Lower leg skin (tissue), 4 donors: Measurements from ENCODE around the gene GGA2. TPM values are rescaled to one million over a fixed set of nuclear protein-coding genes. Genes with fewer than 3 reads are reported as not detected.
A peak's percentile ranks its signal among the peaks of the same experiment; 100 is the strongest.

Experiments
- DNase-seq, 2 donors: peaks; one replicate each; pipeline ENCODE4 v3.0.0-alpha.2; 2019; ENCODE audit warnings: low spot score in 2 of 2
- H3K4me3 ChIP-seq: fragments of 200-600 bp; sonication (generic); 2 replicates; pipeline ENCODE4 v1.5.1; 2017; ENCODE audit warnings: mild to moderate bottlenecking, low read depth; ENCODE audit not compliant: poor library complexity, severe bottlenecking
- POLR2A ChIP-seq, 2 donors: fragments of 450-650 bp; IDR thresholded peaks; one replicate each; pipeline ENCODE4 v1.6.1; 2016 to 2017; ENCODE audit warnings: antibody characterized with exemption in 2 of 2, mild to moderate bottlenecking in 1 of 2, moderate library complexity in 1 of 2
- WGBS, 2 donors: methylation state at CpG; one replicate each; pipeline ENCODE4 v1.1.5; 2018; 5-methylcytosine and 5-hydroxymethylcytosine counted together
- intact Hi-C: fragments of 100-400 bp; cut with DNase I; formaldehyde crosslinking; loops from one replicate; pipeline ENCODE4 v1.15.0; 2023; ENCODE audit warnings: low total_unique reads
- total RNA-seq, 4 donors: library from RNA; depleted of rRNA; stranded (reverse); fragments of >200 nt; gene quantifications; one replicate each; pipeline ENCODE4 v1.1.0, GENCODE V29; 2016
- TF ChIP-seq, protein P1 (sequence below), 3 donors: fragments of 450-650 bp; IDR thresholded peaks; one replicate each; pipeline ENCODE4 v1.5.1; 2016; ENCODE audit warnings: antibody characterized with exemption in 3 of 3, mild to moderate bottlenecking in 3 of 3, moderate library complexity in 2 of 3

Gene GGA2
- total RNA-seq, 4 donors from 2014 or later = 40.7 to 80.4 (median 61.4) TPM

DNA sequence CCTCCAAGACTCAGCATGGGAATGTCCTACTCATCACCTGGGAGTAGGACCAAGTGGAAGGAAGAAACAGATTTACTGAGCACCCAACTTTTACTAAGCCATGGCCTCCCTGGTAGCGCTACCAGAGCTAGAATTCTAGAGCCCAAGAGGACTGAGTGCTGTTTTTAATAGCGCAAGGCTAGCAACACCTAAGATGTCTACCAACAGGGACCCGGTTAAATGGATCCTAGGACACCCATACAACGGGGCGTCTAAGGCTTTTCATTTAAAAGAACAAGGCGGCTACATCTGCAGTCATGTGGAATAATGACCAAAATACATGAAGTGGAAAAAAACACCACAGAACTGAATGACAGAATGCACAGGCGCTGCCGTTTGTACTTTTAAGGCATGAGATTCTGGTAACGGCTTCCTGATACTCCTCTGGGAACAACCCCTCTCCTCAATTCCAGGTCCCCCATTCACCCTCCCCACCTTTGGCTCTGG is 5.1 kb downstream of the GGA2 start:
- 93 to 94% methylated on average over 9 of the region's 9 CpGs for WGBS, 2 donors
- intact Hi-C loops = no loop called here
- no peak for TF ChIP-seq POLR2A (IDR thresholded peaks at IDR 0.05)
- TF ChIP-seq, protein P1, sequence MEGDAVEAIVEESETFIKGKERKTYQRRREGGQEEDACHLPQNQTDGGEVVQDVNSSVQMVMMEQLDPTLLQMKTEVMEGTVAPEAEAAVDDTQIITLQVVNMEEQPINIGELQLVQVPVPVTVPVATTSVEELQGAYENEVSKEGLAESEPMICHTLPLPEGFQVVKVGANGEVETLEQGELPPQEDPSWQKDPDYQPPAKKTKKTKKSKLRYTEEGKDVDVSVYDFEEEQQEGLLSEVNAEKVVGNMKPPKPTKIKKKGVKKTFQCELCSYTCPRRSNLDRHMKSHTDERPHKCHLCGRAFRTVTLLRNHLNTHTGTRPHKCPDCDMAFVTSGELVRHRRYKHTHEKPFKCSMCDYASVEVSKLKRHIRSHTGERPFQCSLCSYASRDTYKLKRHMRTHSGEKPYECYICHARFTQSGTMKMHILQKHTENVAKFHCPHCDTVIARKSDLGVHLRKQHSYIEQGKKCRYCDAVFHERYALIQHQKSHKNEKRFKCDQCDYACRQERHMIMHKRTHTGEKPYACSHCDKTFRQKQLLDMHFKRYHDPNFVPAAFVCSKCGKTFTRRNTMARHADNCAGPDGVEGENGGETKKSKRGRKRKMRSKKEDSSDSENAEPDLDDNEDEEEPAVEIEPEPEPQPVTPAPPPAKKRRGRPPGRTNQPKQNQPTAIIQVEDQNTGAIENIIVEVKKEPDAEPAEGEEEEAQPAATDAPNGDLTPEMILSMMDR (IDR thresholded peaks at IDR 0.05) = no peak
- no peak for DNase-seq
- no peak overlapping the region for H3K4me3 ChIP-seq

DNA sequence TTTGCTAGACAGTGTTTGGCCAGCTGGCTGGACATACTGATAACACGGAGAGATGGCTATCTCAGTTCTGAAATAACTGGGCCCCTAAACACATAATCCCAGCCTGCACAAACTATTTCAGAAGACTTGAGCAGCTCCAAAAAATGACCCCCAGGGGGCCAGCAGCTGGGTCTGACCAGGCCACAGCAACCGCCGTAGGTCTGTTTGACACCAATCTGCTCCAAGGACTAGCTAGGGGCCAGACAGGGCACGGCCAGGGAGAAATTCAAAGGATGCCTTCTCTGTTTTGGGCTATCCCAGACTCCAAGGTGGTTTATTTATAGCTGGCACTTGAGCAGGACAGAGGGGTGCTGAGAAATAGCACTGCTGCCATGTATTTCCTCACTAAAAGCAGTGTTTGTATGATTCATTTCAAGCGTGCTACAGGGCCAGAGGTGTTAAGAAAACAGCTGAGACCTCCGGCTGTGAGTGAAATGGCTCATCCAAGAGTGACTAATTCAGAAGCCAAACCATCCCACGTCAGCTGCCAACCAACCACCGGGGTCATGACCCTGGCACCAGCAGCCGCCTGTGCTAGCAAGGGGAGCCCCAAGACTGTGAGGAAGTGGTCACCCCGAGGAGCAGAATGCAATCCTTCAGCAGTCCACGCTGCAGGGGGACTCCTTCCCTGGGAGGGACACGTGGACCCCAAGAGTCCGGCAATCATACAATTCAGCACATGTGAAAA is 5.7 kb downstream of the GGA2 start:
- DNase-seq = peak; percentile 65 to 91
- TF ChIP-seq POLR2A (IDR thresholded peaks at IDR 0.05) = no peak
- TF ChIP-seq, protein P1 (IDR thresholded peaks at IDR 0.05) = no peak
- intact Hi-C loops = no loop called here
- H3K4me3 ChIP-seq = no peak overlapping the region
- 32 to 48% methylated on average over 10 to 12 of the region's 13 CpGs for whole genome bisulfite sequencing, 2 donors

GRCh38 chr16:23504076-23504452 is 6.2 kb downstream of the GGA2 start:
- TF ChIP-seq, protein P1 (IDR thresholded peaks at IDR 0.05) = no peak
- no peak for TF ChIP-seq POLR2A (IDR thresholded peaks at IDR 0.05)
- intact Hi-C loops = no loop called here
- no peak overlapping the region for H3K4me3 ChIP-seq
- peak; percentile 78 to 92 for DNase-seq
- WGBS, 2 donors = 39 to 43% methylated on average over 5 of the region's 5 CpGs

DNA sequence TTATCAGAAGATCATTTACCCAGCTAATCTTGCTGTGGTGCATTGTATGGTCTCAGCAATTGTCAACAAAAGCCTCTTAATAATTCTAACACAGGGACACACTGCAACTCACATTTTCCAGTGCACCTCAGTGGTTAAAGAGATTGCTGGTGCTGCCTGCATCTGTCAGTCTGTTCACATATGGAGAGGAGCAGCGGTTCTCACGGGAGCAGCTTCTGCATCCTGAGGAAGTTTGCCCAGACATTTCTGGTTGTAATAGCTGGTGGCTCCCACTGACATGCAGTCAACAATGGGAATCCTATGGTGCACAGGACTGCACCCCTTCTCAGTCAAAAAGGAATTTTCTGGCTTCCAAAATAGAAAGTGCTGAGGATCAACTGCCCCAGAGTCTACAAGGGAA is 7.8 kb downstream of the GGA2 start:
- WGBS, 2 donors = 34 to 45% methylated on average over 2 of the region's 2 CpGs
- intact Hi-C loops = no loop called here
- DNase-seq = no peak
- no peak overlapping the region for H3K4me3 ChIP-seq
- TF ChIP-seq POLR2A (IDR thresholded peaks at IDR 0.05) = no peak
- TF ChIP-seq, protein P1 (IDR thresholded peaks at IDR 0.05) = no peak

GRCh38 chr16:23501291-23501690 is 9.0 kb downstream of the GGA2 start:
- H3K4me3 ChIP-seq = no peak overlapping the region
- no peak for DNase-seq
- 51 to 67% methylated on average over 5 of the region's 5 CpGs for WGBS, 2 donors
- intact Hi-C loops = no loop called here
- TF ChIP-seq, protein P1 (IDR thresholded peaks at IDR 0.05) = no peak

- no peak for DNase-seq
- no peak overlapping the region for H3K4me3 ChIP-seq
- intact Hi-C loops = no loop called here
- TF ChIP-seq, protein P1 (IDR thresholded peaks at IDR 0.05) = no peak
- no peak for TF ChIP-seq POLR2A (IDR thresholded peaks at IDR 0.05)
- WGBS, 2 donors = 42 to 47% methylated on average over 4 of the region's 4 CpGs
Measured at GRCh38 chr16:23500862-23501225, 9.4 kb downstream of the GGA2 start.
